ENCODE data around the gene TAB2.

DNA sequence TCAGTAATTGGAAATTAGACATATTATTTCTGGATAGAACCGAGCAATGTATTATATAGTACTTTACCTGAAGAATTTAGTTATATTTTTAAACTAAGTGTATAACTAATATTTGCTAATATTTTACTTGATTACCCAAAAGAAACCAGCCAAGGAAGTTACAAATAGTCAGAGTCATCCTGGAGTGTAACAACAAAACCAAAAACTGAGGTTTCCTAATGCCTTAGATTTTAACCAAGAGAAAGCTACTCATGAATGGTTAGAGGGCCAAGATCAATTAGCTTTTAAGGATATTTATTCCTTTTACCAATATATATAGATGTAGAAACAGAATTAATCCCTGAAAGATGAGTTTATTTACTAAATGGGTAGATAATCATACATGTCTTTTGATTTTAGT lies 26.0 kb downstream of the TAB2 start:
- no peak for TF ChIP-seq EZH2phosphoT487 (IDR thresholded peaks at IDR 0.05; ENCODE audit: low read depth)
- TF ChIP-seq, protein P1, sequence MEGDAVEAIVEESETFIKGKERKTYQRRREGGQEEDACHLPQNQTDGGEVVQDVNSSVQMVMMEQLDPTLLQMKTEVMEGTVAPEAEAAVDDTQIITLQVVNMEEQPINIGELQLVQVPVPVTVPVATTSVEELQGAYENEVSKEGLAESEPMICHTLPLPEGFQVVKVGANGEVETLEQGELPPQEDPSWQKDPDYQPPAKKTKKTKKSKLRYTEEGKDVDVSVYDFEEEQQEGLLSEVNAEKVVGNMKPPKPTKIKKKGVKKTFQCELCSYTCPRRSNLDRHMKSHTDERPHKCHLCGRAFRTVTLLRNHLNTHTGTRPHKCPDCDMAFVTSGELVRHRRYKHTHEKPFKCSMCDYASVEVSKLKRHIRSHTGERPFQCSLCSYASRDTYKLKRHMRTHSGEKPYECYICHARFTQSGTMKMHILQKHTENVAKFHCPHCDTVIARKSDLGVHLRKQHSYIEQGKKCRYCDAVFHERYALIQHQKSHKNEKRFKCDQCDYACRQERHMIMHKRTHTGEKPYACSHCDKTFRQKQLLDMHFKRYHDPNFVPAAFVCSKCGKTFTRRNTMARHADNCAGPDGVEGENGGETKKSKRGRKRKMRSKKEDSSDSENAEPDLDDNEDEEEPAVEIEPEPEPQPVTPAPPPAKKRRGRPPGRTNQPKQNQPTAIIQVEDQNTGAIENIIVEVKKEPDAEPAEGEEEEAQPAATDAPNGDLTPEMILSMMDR (IDR thresholded peaks at IDR 0.05; ENCODE audit: low read depth, low read length): no peak
